HEK293 (cell line): ENCODE data around the gene PSEN1.

Experiments used
- CTCF ChIP-seq: fragments of 450-650 bp; formaldehyde crosslinking; IDR thresholded peaks from 2 replicates; pipeline ENCODE4 v1.5.1; 2016; ENCODE audit warnings: missing biosample characterization, missing genetic modification characterization
- TCF7L2 ChIP-seq: IDR thresholded peaks from 2 replicates; pipeline ENCODE4 v1.6.1; 2011; ENCODE audit warnings: low read depth, mild to moderate bottlenecking, inconsistent platforms, low read length, moderate library complexity, borderline replicate concordance
- ZNF510 ChIP-seq: fragments of 450-650 bp; formaldehyde crosslinking; IDR thresholded peaks from 2 replicates; pipeline ENCODE4 v1.5.1; 2018; ENCODE audit warnings: mild to moderate bottlenecking, missing genetic modification characterization, missing biosample characterization; ENCODE audit not compliant: insufficient replicate concordance
- ZNF549 ChIP-seq: fragments of 450-650 bp; IDR thresholded peaks from 2 replicates; pipeline ENCODE4 v1.5.1; 2018; ENCODE audit warnings: missing biosample characterization, missing genetic modification characterization, mild to moderate bottlenecking, inconsistent platforms, moderate library complexity
- ZNF747 ChIP-seq: fragments of 450-650 bp; formaldehyde crosslinking; IDR thresholded peaks from 2 replicates; pipeline ENCODE4 v1.5.1; 2016; ENCODE audit warnings: missing biosample characterization, missing genetic modification characterization
- ZNF768 ChIP-seq: fragments of 450-650 bp; formaldehyde crosslinking; IDR thresholded peaks from 2 replicates; pipeline ENCODE4 v1.5.1; 2018; ENCODE audit warnings: missing biosample characterization, mild to moderate bottlenecking, missing genetic modification characterization

- TF ChIP-seq ZNF747 (tag by site-specific recombination) = no peak
- no peak for TF ChIP-seq CTCF (tag by site-specific recombination)
- no peak for TF ChIP-seq ZNF510
- TF ChIP-seq ZNF768 (tag by site-specific recombination) = no peak
- TF ChIP-seq TCF7L2 = no peak
- TF ChIP-seq ZNF549 (tag by site-specific recombination) = no peak
These were observed 5.9 kb downstream of the PSEN1 start for GRCh38 chr14:73142216-73142615.
